ENCODE results near the gene UBE2U. TPM values are rescaled to one million over a fixed set of nuclear protein-coding genes. Genes with fewer than 3 reads are reported as not detected.

Gene UBE2U
- total RNA-seq, 1 donor from 2014 or later = not detected

DNA sequence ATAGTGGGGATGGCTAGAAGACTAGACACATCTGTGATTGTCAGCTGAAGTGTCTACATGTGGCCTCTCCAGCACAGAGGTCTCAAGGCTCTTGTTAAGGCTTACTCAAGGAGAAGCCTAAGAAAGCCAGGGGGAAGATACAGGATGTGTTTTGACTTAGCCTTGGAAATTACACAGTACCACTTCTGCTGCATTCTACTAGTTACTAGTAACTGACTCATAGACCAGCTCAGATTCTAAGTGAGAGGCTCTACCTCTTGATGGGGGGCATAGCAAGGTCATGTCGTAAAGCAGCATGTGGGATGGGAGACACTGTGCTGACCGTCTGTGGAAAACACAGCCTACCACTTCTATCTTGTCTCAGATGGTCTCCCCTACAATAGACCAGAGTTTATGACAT is 99.5 kb downstream of the UBE2U start:
- DNase-seq (ENCODE audit: low read depth) = no peak
- TF ChIP-seq, protein P1, sequence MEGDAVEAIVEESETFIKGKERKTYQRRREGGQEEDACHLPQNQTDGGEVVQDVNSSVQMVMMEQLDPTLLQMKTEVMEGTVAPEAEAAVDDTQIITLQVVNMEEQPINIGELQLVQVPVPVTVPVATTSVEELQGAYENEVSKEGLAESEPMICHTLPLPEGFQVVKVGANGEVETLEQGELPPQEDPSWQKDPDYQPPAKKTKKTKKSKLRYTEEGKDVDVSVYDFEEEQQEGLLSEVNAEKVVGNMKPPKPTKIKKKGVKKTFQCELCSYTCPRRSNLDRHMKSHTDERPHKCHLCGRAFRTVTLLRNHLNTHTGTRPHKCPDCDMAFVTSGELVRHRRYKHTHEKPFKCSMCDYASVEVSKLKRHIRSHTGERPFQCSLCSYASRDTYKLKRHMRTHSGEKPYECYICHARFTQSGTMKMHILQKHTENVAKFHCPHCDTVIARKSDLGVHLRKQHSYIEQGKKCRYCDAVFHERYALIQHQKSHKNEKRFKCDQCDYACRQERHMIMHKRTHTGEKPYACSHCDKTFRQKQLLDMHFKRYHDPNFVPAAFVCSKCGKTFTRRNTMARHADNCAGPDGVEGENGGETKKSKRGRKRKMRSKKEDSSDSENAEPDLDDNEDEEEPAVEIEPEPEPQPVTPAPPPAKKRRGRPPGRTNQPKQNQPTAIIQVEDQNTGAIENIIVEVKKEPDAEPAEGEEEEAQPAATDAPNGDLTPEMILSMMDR (conservative IDR thresholded peaks at IDR 0.05; ENCODE audit: low read depth, low read length) = no peak
- H3K4me3 ChIP-seq (ENCODE audit: low read depth, low read length) = no peak overlapping the region

DNA sequence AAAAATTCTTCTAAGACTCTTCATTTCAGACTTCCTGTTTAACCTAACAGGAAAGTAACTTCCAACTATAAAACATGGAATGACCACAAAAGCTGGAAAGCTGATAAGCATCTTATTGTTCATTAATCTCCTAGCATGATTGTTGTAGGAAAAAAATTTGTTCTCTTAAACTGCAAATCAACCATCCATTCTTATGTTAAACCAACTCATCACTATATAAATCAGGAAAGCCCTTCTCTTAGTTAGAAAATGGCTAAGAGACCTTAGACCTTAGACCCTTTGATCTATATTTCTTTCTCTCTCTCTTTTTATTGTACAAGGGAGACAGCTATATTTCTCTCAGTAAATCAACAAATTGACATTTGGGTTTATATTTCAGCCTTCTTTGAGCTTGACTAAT is 101.4 kb downstream of the UBE2U start:
- no peak for DNase-seq (ENCODE audit: low read depth)
- no peak overlapping the region for H3K4me3 ChIP-seq (ENCODE audit: low read depth, low read length)
- TF ChIP-seq, protein P1 (conservative IDR thresholded peaks at IDR 0.05; ENCODE audit: low read depth, low read length) = no peak

DNA sequence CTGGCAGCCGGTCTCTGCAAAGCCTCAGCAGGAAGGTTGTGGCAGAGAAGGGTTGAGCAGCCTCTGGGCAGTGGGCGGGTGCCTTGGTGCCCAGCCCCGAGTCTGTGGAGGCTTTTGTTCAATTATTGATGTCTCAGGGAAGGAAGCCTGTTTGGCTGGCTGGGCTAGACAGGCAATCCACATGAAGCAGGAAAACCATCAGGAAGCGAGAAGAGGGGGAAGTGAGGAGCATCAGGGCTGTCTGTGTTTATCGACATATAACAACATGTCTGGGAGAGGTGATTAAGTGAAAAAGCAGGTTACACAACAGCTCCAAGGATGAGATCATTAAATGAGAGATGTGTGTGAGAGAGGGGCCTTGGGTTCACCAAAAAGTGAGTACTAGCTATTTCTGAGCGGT is 105.4 kb downstream of the UBE2U start:
- TF ChIP-seq, protein P1 (conservative IDR thresholded peaks at IDR 0.05; ENCODE audit: low read depth, low read length) = no peak
- DNase-seq (ENCODE audit: low read depth) = no peak
- no peak overlapping the region for H3K4me3 ChIP-seq (ENCODE audit: low read depth, low read length)

DNA sequence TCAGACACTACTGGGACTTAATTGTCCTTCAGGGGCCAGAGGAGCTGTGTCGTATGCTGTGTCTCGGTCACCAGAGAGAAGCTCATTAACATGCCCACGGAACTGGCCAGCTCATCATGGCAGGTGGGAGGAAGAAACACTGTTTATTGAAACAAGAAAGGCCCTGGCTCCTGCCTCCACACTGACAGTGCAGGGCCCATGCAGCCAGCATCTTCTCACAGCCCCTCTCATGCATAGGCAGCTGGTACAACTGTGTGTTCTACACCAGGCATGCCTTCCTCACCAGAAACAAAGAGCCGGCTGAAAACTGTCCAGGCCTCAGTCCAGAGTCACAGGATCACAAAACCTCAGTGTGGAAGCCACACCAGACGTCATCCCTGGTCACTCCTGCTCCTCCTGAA is 106.0 kb downstream of the UBE2U start:
- no peak overlapping the region for H3K4me3 ChIP-seq (ENCODE audit: low read depth, low read length)
- TF ChIP-seq, protein P1 (conservative IDR thresholded peaks at IDR 0.05; ENCODE audit: low read depth, low read length) = no peak
- DNase-seq (ENCODE audit: low read depth) = no peak

DNA sequence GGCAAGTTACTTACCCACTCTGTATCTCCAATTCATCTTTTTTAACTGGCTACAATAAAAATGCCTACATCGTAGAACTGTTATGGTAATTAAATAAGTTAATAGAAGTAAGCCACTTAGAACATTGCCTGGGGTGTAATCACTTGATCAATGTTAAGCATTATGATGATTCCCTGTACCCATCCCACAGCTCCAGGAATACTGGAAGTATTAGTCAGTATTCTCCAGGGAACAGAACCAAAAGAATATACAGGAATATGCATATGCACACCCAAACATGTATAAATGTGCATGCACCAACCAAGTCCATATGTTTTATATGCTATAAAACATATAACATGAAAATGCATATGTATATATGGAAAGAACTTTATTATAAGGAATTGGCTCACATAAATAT is 107.3 kb downstream of the UBE2U start:
- TF ChIP-seq, protein P1 (conservative IDR thresholded peaks at IDR 0.05; ENCODE audit: low read depth, low read length) = no peak
- DNase-seq (ENCODE audit: low read depth) = no peak
- no peak overlapping the region for H3K4me3 ChIP-seq (ENCODE audit: low read depth, low read length)

DNA sequence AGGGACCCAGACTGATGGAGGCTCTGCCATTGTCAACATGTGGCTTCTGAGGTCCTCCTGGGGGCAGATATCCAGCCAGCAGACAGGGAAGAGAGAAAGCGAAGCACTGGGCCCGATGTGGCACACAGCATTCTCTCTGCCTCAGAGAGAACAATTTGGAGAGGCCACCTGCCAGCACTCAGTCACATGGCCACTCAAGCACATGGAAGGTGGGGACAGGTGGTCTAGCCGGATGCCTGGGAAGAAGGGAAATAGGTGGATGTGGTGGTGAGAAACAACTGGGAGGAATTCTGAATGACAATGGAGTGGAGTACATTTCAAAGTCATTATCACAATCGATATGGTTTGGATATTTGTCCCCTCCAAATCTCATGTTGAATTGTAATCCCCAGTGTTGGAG is 109.0 kb downstream of the UBE2U start:
- DNase-seq (ENCODE audit: low read depth) = no peak
- no peak overlapping the region for H3K4me3 ChIP-seq (ENCODE audit: low read depth, low read length)
- TF ChIP-seq, protein P1 (conservative IDR thresholded peaks at IDR 0.05; ENCODE audit: low read depth, low read length) = no peak

DNA sequence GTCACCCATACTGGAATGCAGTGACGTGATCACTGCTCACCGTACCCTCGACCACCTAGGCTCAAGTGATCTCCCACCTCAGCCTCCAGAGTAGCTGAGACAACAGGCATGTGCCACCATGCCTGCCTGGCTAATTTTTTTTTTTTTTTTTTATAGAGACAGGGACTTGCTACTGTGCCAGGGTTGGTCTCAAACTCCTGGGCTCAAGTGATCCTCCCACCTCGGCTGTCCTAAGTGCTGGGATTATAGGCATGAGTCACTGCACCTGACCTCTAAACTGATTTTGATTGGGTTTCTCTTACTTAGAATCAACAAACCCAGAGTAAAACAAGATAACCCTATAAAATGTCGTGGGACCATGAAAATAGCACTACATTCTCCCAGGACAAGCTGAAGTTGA is 112.0 kb downstream of the UBE2U start:
- no peak for DNase-seq (ENCODE audit: low read depth)

More for the DNA sequence above, 112.0 kb downstream of the UBE2U start:
- no peak overlapping the region for H3K4me3 ChIP-seq (ENCODE audit: low read depth, low read length)
- TF ChIP-seq, protein P1 (conservative IDR thresholded peaks at IDR 0.05; ENCODE audit: low read depth, low read length) = no peak
